GM23338 (cell line): ENCODE measurements around the gene RNF112. TPM values are rescaled to one million over a fixed set of nuclear protein-coding genes. Genes with fewer than 3 reads are reported as not detected.

Source experiments
- ATAC-seq: fragments of 200-7000 bp; cut with Tn5 transposase; 3 replicates; pipeline ENCODE4 v1.9.1; 2020
- DNase-seq: peaks from one replicate; pipeline ENCODE4 v3.0.0-alpha.2; 2015; ENCODE audit warnings: low spot score
- H2AFZ ChIP-seq: fragments of 200-600 bp; sonication (generic); 2 replicates; pipeline ENCODE4 v1.8.0; 2016; ENCODE audit warnings: antibody characterized with exemption, mild to moderate bottlenecking, moderate library complexity
- H3F3A ChIP-seq: fragments of 200-600 bp; sonication (generic); replicated peaks from 2 replicates; pipeline ENCODE4 v1.8.0; 2017; ENCODE audit warnings: antibody characterized with exemption, mixed run types, low read depth
- H3K27ac ChIP-seq: fragments of 200-600 bp; sonication (generic); 2 replicates; pipeline ENCODE4 v1.6.1; 2016; ENCODE audit warnings: low read depth
- H3K27me3 ChIP-seq: fragments of 200-600 bp; sonication (generic); 2 replicates; pipeline ENCODE4 v1.8.0; 2016; ENCODE audit warnings: mild to moderate bottlenecking, mixed run types, moderate library complexity; ENCODE audit not compliant: insufficient read depth
- H3K36me3 ChIP-seq: fragments of 200-600 bp; sonication (generic); 2 replicates; pipeline ENCODE4 v1.8.0; 2016; ENCODE audit warnings: mild to moderate bottlenecking; ENCODE audit not compliant: insufficient read depth
- H3K4me1 ChIP-seq: fragments of 200-600 bp; sonication (generic); 2 replicates; pipeline ENCODE4 v1.8.0; 2016; ENCODE audit warnings: mild to moderate bottlenecking, moderate library complexity; ENCODE audit not compliant: insufficient read depth
- H3K4me2 ChIP-seq: fragments of 200-600 bp; sonication (generic); 2 replicates; pipeline ENCODE4 v1.7.1; 2017; ENCODE audit warnings: mixed run types
- H3K4me3 ChIP-seq: fragments of 200-600 bp; sonication (generic); 2 replicates; pipeline ENCODE4 v1.6.1; 2016; ENCODE audit warnings: mixed run types
- H3K79me2 ChIP-seq: fragments of 200-600 bp; sonication (generic); replicated peaks from 2 replicates; pipeline ENCODE4 v1.8.0; 2017; ENCODE audit warnings: mild to moderate bottlenecking; ENCODE audit not compliant: insufficient read depth
- H3K9me2 ChIP-seq: fragments of 200-600 bp; sonication (generic); 2 replicates; pipeline ENCODE4 v1.8.0; 2017; ENCODE audit not compliant: insufficient read depth
- H4K20me1 ChIP-seq: fragments of 200-600 bp; sonication (generic); replicated peaks from 2 replicates; pipeline ENCODE4 v1.8.0; 2017; ENCODE audit warnings: mild to moderate bottlenecking; ENCODE audit not compliant: insufficient read depth
- H3K27ac Mint-ChIP-seq: 2 replicates; pipeline ENCODE4 v1.8.0; 2020; ENCODE audit warnings: inconsistent platforms, mild to moderate bottlenecking, moderate library complexity, mixed read lengths
- H3K27me3 Mint-ChIP-seq: 3 replicates; pipeline ENCODE4 v1.8.0; 2022; ENCODE audit warnings: low read depth, mild to moderate bottlenecking, moderate library complexity, mixed read lengths, inconsistent platforms; ENCODE audit not compliant: insufficient read depth, poor library complexity
- H3K36me3 Mint-ChIP-seq: 3 replicates; pipeline ENCODE4 v1.8.0; 2021; ENCODE audit warnings: low read depth, mild to moderate bottlenecking, inconsistent platforms, moderate library complexity, mixed read lengths
- H3K4me1 Mint-ChIP-seq: 3 replicates; pipeline ENCODE4 v1.8.0; 2020; ENCODE audit warnings: mild to moderate bottlenecking, inconsistent platforms, mixed read lengths
- H3K4me3 Mint-ChIP-seq: 3 replicates; pipeline ENCODE4 v1.8.0; 2021; ENCODE audit warnings: moderate library complexity, mild to moderate bottlenecking, inconsistent platforms, mixed read lengths
- H3K9me3 Mint-ChIP-seq: 3 replicates; pipeline ENCODE4 v1.8.0; 2020; ENCODE audit warnings: moderate library complexity, mild to moderate bottlenecking, inconsistent platforms, mixed read lengths
- CREB1 ChIP-seq: fragments of 250-450 bp; sonication (Bioruptor Pico); IDR thresholded peaks from 2 replicates; pipeline ENCODE4 v1.5.0; 2020; ENCODE audit warnings: low read depth, mild to moderate bottlenecking, moderate library complexity
- EZH2 ChIP-seq: fragments of 200-600 bp; sonication (generic); IDR thresholded peaks from one replicate; pipeline ENCODE4 v1.8.0; 2017; ENCODE audit warnings: antibody characterized with exemption, mild to moderate bottlenecking, low read depth; ENCODE audit not compliant: unreplicated experiment
- EZH2phosphoT487 ChIP-seq: fragments of 200-600 bp; sonication (generic); IDR thresholded peaks from one replicate; pipeline ENCODE4 v1.8.1; 2018; ENCODE audit warnings: antibody characterized with exemption; ENCODE audit not compliant: unreplicated experiment
- JUNB ChIP-seq: IDR thresholded peaks from one replicate; pipeline ENCODE4 v1.6.1; 2016; ENCODE audit warnings: antibody characterized with exemption; ENCODE audit not compliant: unreplicated experiment
- NANOG ChIP-seq: IDR thresholded peaks from 2 replicates; pipeline ENCODE4 v1.6.1; 2016; ENCODE audit warnings: antibody characterized with exemption, borderline replicate concordance
- POLR2AphosphoS5 ChIP-seq: IDR thresholded peaks from 2 replicates; pipeline ENCODE4 v1.6.1; 2016; ENCODE audit warnings: antibody characterized with exemption, low read depth
- STAT1 ChIP-seq: IDR thresholded peaks from one replicate; pipeline ENCODE4 v1.6.1; 2016; ENCODE audit warnings: antibody characterized with exemption; ENCODE audit not compliant: unreplicated experiment
- ZNF114 ChIP-seq: fragments of 250-450 bp; sonication (Bioruptor Pico); IDR thresholded peaks from 2 replicates; pipeline ENCODE4 v1.5.0; 2020; ENCODE audit warnings: mild to moderate bottlenecking, moderate library complexity
- ZNF331 ChIP-seq: fragments of 250-450 bp; sonication (Bioruptor Pico); IDR thresholded peaks from 2 replicates; pipeline ENCODE4 v1.5.0; 2020; ENCODE audit warnings: low read depth, mild to moderate bottlenecking, moderate library complexity
- polyA plus RNA-seq: library from polyadenylated mRNA; unstranded; fragments of >200 nt; fragmentation: Nextera tagmentation; extraction: Ambion mirVana; gene quantifications from 2 replicates; pipeline ENCODE4 v1.2.1, GENCODE V29; 2016
- total RNA-seq: library from RNA; depleted of rRNA; stranded (reverse); fragments of >200 nt; shearing (Covaris generic); gene quantifications from 2 replicates; pipeline ENCODE4 v1.2.3, GENCODE V29; 2014
- TF ChIP-seq, protein P1 (sequence below): IDR thresholded peaks from one replicate; pipeline ENCODE4 v1.6.1; 2018; ENCODE audit warnings: antibody characterized with exemption; ENCODE audit not compliant: unreplicated experiment
- TF ChIP-seq, protein P2 (sequence below): fragments of 250-450 bp; sonication (Bioruptor Pico); IDR thresholded peaks from 2 replicates; pipeline ENCODE4 v1.5.0; 2020; ENCODE audit warnings: mild to moderate bottlenecking, moderate library complexity
- TF ChIP-seq, protein P3 (sequence below), 2 experiments: fragments of 200-600 bp in 1 of 2; sonication (generic) in 1 of 2; conservative IDR thresholded peaks; 2 replicates each; pipeline versions ENCODE4 v1.5.1 to v1.6.1; 2016 to 2017; ENCODE audit warnings: antibody characterized with exemption in 2 of 2, low read depth in 2 of 2, mild to moderate bottlenecking in 2 of 2, moderate library complexity in 1 of 2
- TF ChIP-seq, protein P4 (sequence below): IDR thresholded peaks from 2 replicates; pipeline ENCODE4 v1.6.1; 2016; ENCODE audit warnings: antibody characterized with exemption

Gene RNF112
- total and polyA plus RNA-seq, 2 experiments from 2014 or later = 0.42 to 4.1 TPM

DNA sequence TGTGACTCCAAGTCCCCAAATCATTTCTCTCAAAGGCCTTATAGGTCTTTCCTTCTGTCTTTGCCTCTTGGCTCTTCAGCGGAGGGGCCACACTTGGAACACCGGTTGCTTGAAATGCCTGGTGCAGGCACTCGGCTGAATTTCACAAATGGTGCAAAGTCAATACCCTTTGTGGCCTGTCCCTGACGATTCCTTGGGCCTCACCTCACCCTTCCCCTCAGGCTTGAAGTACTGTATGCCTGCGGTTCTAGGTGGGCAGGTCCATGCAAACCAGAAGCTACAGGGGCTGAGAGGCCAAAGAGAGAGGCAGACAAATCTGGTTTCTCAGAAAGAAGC is 44.4 kb upstream of the RNF112 start:
- peak overlapping the region; percentile 32; the same call in 1 of the 2 replicates for H3K27ac Mint-ChIP-seq
- H3K4me1 Mint-ChIP-seq = peaks cover 12% of the 10 kb centered on the region
- no peak for TF ChIP-seq POLR2AphosphoS5
- TF ChIP-seq, protein P1, sequence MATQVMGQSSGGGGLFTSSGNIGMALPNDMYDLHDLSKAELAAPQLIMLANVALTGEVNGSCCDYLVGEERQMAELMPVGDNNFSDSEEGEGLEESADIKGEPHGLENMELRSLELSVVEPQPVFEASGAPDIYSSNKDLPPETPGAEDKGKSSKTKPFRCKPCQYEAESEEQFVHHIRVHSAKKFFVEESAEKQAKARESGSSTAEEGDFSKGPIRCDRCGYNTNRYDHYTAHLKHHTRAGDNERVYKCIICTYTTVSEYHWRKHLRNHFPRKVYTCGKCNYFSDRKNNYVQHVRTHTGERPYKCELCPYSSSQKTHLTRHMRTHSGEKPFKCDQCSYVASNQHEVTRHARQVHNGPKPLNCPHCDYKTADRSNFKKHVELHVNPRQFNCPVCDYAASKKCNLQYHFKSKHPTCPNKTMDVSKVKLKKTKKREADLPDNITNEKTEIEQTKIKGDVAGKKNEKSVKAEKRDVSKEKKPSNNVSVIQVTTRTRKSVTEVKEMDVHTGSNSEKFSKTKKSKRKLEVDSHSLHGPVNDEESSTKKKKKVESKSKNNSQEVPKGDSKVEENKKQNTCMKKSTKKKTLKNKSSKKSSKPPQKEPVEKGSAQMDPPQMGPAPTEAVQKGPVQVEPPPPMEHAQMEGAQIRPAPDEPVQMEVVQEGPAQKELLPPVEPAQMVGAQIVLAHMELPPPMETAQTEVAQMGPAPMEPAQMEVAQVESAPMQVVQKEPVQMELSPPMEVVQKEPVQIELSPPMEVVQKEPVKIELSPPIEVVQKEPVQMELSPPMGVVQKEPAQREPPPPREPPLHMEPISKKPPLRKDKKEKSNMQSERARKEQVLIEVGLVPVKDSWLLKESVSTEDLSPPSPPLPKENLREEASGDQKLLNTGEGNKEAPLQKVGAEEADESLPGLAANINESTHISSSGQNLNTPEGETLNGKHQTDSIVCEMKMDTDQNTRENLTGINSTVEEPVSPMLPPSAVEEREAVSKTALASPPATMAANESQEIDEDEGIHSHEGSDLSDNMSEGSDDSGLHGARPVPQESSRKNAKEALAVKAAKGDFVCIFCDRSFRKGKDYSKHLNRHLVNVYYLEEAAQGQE = no peak
- TF ChIP-seq EZH2phosphoT487 = no peak
- TF ChIP-seq CREB1 = no peak
- no peak for TF ChIP-seq JUNB
- TF ChIP-seq NANOG = no peak
- TF ChIP-seq, protein P2, sequence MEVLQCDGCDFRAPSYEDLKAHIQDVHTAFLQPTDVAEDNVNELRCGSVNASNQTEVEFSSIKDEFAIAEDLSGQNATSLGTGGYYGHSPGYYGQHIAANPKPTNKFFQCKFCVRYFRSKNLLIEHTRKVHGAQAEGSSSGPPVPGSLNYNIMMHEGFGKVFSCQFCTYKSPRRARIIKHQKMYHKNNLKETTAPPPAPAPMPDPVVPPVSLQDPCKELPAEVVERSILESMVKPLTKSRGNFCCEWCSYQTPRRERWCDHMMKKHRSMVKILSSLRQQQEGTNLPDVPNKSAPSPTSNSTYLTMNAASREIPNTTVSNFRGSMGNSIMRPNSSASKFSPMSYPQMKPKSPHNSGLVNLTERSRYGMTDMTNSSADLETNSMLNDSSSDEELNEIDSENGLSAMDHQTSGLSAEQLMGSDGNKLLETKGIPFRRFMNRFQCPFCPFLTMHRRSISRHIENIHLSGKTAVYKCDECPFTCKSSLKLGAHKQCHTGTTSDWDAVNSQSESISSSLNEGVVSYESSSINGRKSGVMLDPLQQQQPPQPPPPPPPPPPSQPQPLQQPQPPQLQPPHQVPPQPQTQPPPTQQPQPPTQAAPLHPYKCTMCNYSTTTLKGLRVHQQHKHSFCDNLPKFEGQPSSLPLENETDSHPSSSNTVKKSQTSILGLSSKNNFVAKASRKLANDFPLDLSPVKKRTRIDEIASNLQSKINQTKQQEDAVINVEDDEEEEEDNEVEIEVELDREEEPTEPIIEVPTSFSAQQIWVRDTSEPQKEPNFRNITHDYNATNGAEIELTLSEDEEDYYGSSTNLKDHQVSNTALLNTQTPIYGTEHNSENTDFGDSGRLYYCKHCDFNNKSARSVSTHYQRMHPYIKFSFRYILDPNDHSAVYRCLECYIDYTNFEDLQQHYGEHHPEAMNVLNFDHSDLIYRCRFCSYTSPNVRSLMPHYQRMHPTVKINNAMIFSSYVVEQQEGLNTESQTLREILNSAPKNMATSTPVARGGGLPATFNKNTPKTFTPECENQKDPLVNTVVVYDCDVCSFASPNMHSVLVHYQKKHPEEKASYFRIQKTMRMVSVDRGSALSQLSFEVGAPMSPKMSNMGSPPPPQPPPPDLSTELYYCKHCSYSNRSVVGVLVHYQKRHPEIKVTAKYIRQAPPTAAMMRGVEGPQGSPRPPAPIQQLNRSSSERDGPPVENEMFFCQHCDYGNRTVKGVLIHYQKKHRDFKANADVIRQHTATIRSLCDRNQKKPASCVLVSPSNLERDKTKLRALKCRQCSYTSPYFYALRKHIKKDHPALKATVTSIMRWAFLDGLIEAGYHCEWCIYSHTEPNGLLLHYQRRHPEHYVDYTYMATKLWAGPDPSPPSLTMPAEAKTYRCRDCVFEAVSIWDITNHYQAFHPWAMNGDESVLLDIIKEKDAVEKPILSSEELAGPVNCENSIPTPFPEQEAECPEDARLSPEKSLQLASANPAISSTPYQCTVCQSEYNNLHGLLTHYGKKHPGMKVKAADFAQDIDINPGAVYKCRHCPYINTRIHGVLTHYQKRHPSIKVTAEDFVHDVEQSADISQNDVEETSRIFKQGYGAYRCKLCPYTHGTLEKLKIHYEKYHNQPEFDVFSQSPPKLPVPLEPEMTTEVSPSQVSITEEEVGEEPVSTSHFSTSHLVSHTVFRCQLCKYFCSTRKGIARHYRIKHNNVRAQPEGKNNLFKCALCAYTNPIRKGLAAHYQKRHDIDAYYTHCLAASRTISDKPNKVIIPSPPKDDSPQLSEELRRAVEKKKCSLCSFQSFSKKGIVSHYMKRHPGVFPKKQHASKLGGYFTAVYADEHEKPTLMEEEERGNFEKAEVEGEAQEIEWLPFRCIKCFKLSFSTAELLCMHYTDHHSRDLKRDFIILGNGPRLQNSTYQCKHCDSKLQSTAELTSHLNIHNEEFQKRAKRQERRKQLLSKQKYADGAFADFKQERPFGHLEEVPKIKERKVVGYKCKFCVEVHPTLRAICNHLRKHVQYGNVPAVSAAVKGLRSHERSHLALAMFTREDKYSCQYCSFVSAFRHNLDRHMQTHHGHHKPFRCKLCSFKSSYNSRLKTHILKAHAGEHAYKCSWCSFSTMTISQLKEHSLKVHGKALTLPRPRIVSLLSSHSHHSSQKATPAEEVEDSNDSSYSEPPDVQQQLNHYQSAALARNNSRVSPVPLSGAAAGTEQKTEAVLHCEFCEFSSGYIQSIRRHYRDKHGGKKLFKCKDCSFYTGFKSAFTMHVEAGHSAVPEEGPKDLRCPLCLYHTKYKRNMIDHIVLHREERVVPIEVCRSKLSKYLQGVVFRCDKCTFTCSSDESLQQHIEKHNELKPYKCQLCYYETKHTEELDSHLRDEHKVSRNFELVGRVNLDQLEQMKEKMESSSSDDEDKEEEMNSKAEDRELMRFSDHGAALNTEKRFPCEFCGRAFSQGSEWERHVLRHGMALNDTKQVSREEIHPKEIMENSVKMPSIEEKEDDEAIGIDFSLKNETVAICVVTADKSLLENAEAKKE = no peak
- TF ChIP-seq ZNF331 (CRISPR knock-in tag) = no peak
- TF ChIP-seq, protein P3, sequence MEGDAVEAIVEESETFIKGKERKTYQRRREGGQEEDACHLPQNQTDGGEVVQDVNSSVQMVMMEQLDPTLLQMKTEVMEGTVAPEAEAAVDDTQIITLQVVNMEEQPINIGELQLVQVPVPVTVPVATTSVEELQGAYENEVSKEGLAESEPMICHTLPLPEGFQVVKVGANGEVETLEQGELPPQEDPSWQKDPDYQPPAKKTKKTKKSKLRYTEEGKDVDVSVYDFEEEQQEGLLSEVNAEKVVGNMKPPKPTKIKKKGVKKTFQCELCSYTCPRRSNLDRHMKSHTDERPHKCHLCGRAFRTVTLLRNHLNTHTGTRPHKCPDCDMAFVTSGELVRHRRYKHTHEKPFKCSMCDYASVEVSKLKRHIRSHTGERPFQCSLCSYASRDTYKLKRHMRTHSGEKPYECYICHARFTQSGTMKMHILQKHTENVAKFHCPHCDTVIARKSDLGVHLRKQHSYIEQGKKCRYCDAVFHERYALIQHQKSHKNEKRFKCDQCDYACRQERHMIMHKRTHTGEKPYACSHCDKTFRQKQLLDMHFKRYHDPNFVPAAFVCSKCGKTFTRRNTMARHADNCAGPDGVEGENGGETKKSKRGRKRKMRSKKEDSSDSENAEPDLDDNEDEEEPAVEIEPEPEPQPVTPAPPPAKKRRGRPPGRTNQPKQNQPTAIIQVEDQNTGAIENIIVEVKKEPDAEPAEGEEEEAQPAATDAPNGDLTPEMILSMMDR (conservative IDR thresholded peaks at IDR 0.05; ENCODE audit: low read depth in 2 of 2) = no peak
- TF ChIP-seq STAT1 = no peak
- no peak for TF ChIP-seq ZNF114 (CRISPR knock-in tag)
- TF ChIP-seq, protein P4, sequence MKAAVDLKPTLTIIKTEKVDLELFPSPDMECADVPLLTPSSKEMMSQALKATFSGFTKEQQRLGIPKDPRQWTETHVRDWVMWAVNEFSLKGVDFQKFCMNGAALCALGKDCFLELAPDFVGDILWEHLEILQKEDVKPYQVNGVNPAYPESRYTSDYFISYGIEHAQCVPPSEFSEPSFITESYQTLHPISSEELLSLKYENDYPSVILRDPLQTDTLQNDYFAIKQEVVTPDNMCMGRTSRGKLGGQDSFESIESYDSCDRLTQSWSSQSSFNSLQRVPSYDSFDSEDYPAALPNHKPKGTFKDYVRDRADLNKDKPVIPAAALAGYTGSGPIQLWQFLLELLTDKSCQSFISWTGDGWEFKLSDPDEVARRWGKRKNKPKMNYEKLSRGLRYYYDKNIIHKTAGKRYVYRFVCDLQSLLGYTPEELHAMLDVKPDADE = no peak
- no peak for TF ChIP-seq EZH2
- Histone ChIP-seq H3K27ac (no peak overlapping the region), H3K79me2 (no peaks in the 10 kb centered on the region), H3K36me3 (no peaks in the 10 kb centered on the region), H3K9me2 (no peaks in the 10 kb centered on the region), H3K4me1 (peaks cover 10% of the 10 kb centered on the region), H4K20me1 (no peaks in the 10 kb centered on the region), H2AFZ (no peak overlapping the region), H3K27me3 (no peaks in the 10 kb centered on the region), H3K4me3 (no peak overlapping the region), H3K4me2 (no peak overlapping the region), H3F3A (no peaks in the 10 kb centered on the region)
- no peak overlapping the region for H3K4me3 Mint-ChIP-seq
- no peak for DNase-seq
- H3K9me3 Mint-ChIP-seq = no peaks in the 10 kb centered on the region; the same call in 2 of the 3 replicates
- H3K36me3 Mint-ChIP-seq = no peaks in the 10 kb centered on the region; the same call in 2 of the 3 replicates
- no peak for ATAC-seq
- H3K27me3 Mint-ChIP-seq = peaks cover 6% of the 10 kb centered on the region
